HG03460 (cell line): ENCODE results near the gene IGSF9.
"Not testable (repeated sequence)": the region's sequence is repeated elsewhere in the genome, so short reads cannot be mapped to it uniquely, and the experiment has no call there.

Experiments
- ATAC-seq: cut with Tn5 transposase; IDR thresholded peaks from one replicate; pipeline ENCODE4 v1.9.1; 2021; ENCODE audit not compliant: unreplicated experiment

Gene IGSF9

GRCh38 chr1:159900086-159900680 is 45.2 kb downstream of the IGSF9 start, which contains the start of gene CFAP45:
CFAP45 (minus strand) TSS chr1:159900165; CDS start chr1:159900098, 67 bp downstream.
- no peak for ATAC-seq

GRCh38 chr1:159899634-159900033 is 45.8 kb downstream of the IGSF9 start:
- ATAC-seq, result not testable (repeated sequence)

GRCh38 chr1:159898527-159898926 is 46.9 kb downstream of the IGSF9 start:
- ATAC-seq, result no peak

GRCh38 chr1:159897962-159898361 is 47.5 kb downstream of the IGSF9 start:
- ATAC-seq, result no peak

- ATAC-seq, result no peak
These were observed 48.9 kb downstream of the IGSF9 start for GRCh38 chr1:159896546-159896930.

- no peak for ATAC-seq
These were observed 49.4 kb downstream of the IGSF9 start for GRCh38 chr1:159895836-159896545.

- no peak for ATAC-seq
These were observed 50.1 kb downstream of the IGSF9 start for GRCh38 chr1:159895286-159895685.

- ATAC-seq, result no peak
These were observed 52.5 kb downstream of the IGSF9 start for GRCh38 chr1:159892944-159893343.

- ATAC-seq, result peak; percentile 75
These were observed 53.9 kb downstream of the IGSF9 start for GRCh38 chr1:159891275-159892157.

GRCh38 chr1:159890390-159890789 is 55.0 kb downstream of the IGSF9 start:
- no peak for ATAC-seq

GRCh38 chr1:159889821-159890252 is 55.6 kb downstream of the IGSF9 start:
- peak; percentile 82 for ATAC-seq

GRCh38 chr1:159889202-159889601 is 56.2 kb downstream of the IGSF9 start:
- no peak for ATAC-seq

- ATAC-seq, result no peak
These were observed 61.1 kb downstream of the IGSF9 start for GRCh38 chr1:159884296-159884695.

GRCh38 chr1:159883134-159883533 is 62.3 kb downstream of the IGSF9 start:
- no peak for ATAC-seq

GRCh38 chr1:159882527-159882862 is 62.9 kb downstream of the IGSF9 start:
- ATAC-seq, result no peak

- ATAC-seq, result no peak
These were observed 63.5 kb downstream of the IGSF9 start for GRCh38 chr1:159881622-159882526.

GRCh38 chr1:159880430-159880829 is 65.0 kb downstream of the IGSF9 start:
- ATAC-seq, result no peak

- ATAC-seq, result no peak
These were observed 65.4 kb downstream of the IGSF9 start for GRCh38 chr1:159879977-159880376.

GRCh38 chr1:159879136-159879535 is 66.3 kb downstream of the IGSF9 start:
- ATAC-seq, result no peak

GRCh38 chr1:159877695-159878444 is 67.5 kb downstream of the IGSF9 start:
- ATAC-seq, result no peak
